GM18951 (cell line): Measurements from ENCODE around the gene MOB3B.

Experiments
- POLR2A ChIP-seq: IDR thresholded peaks from 4 replicates; pipeline ENCODE4 v1.6.1; 2011; ENCODE audit warnings: mild to moderate bottlenecking; ENCODE audit not compliant: insufficient read length, insufficient read depth; ENCODE audit errors: extremely low read depth
- in situ Hi-C: fragments of 300-500 bp; cut with MboI; formaldehyde crosslinking; loops from one replicate; pipeline ENCODE4 v1.12.0; 2022; ENCODE audit warnings: low sequenced_read_pairs, mixed read lengths, inconsistent platforms; ENCODE audit not compliant: unreplicated experiment

The MOB3B gene

DNA sequence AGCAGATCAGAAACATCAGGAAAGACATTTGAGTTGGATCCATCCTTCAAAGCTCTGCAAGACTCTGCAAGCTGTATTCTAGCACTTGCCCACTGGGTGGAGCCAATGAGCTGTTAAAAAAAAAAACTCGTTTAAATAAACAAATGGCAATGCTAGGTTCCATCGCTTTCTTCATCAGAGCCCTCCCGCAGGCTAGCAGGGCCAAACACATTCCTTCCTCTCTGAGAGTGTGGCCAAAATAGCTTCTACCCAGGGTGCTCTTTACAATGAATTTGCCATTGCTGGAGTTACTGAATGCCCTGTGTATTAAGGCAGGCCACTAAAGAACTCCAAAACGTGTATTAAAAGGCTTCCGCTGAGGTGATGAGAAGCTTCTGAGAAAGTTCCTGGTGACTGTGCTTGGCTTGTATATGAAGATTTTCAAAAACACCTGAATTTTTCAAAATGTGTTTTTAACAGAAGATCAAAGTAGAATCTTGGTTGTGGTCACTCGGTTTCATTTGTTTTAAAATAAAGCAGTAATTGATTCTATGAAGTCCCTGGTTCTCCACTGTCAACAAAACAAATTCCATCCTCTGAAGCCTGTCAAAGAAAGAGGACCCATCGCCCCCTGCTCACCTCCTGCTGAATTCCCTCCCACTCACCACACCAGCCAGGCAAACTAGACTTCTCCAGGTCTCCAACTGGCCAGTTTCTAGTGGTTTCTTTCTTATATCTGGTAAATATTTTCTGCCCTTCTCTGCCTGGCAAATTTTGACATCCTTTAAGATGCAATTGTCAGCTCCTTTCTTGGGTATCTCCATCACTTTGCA, 196.2 kb downstream of the MOB3B start:
- in situ Hi-C loops = no loop called here
- no peak for TF ChIP-seq POLR2A

DNA sequence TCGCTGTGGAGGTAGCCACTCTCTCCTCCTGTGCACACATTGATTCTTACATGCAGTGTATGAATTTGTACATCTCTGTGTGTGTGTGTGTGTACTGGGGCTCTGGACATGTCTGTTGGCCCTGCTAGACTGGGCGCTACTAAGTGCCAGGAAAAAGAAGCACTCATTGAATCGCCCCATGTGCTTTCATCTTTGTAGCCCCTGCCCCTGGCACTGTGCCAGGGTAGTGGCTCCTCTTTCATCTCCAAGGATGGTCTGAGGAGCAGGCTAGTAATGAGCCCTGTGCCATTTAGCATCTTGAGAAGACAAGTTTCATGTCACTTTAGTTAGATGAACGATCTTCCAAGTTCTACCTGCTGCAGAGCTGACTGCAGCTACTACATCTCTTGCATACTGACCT, 198.2 kb downstream of the MOB3B start:
- in situ Hi-C loops = no loop called here
- TF ChIP-seq POLR2A = no peak

GRCh38 chr9:27329291-27329690, 200.3 kb downstream of the MOB3B start:
- in situ Hi-C loops = no loop called here
- no peak for TF ChIP-seq POLR2A

DNA sequence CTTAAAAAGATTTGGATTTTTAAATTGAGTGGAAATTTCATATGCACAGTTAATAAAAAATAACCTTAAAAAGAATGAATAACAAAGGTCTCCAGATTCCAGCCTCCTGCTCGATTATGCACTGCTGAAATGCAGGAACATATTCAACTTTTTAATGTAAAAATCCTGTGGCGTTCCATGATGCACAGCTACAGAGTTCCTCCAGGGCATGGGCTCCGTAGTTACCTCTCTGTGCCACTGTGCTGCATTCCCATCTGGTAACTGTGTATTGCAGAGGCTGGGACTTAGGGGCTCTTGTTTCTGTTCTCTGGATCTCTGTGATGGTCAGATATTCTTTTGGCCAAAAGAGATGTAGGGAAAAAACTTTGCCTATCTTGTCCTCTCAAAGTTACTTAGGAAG, 201.1 kb downstream of the MOB3B start:
- TF ChIP-seq POLR2A = no peak
- in situ Hi-C loops = no loop called here

DNA sequence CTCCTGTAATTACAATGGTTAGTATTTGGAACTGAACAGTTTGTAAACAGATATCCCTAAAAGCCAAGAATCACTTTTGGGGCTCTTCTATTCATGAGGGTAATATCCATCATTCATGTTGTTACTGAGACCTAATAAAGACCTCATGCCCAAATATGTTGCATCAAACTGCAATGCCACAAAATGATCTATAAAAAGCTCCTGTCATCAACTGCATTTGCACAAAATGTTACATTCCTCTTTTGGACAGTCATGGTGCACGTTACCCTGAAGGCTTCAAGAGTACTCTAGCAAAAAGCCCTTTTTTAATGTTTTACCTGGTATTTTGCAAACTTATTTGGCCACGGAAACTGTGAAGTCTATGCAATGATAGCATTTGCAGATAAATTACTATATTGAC, 218.4 kb downstream of the MOB3B start:
- in situ Hi-C loops = no loop called here

DNA sequence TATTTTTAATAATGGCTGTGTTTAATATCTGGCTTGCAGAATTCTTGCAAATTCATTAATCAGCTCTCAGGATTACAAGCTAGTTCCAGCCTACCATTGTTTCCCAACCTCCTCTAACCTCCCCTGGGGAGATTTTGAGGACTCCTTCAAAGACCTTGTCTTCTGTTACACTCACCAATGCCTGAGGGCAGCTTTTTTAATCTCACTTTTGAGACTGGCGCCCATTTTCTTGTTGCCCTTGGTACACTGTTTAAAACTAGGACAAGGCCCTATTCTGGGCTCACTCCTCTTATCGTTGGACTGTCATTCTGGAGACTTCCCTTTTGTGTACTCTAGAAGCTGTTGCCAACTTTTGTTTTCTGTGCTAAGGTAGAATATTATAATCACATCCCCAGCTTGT, 219.0 kb downstream of the MOB3B start:
- no peak for TF ChIP-seq POLR2A
- in situ Hi-C loops = no loop called here

More for the DNA sequence above, 218.4 kb downstream of the MOB3B start:
- TF ChIP-seq POLR2A = no peak

DNA sequence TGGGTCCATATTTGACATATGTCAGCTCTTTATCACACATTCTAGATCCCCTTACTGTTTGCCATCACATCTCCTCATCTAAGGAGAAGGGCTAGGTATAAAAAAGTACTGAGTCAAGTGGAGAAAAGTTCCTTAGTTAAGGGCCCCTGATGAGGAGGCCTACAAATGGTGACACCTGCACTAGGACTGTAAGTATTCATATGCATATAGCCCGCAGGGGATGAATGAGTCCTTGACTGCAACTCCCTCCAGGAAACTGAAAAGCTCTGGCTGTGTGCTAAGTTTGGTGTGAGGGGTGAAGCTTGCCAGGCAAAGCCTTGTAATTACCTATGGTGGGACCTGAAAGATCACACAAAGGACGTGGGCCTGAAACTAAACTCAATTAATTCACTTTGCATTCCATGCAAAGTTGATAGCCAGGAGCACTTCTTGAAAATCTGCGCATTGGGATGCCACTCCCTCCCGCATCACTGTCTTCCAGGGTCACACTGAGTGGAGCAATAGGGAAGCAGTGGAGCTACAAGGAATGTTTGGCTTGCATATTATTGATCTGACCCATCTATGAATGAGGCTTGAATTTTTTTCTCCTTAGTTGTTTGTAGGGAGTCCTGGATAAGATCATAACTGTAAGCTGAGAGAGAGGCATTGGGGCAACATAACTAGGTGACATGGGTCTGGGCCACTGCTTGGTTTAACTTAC, 220.8 kb downstream of the MOB3B start:
- in situ Hi-C loops = no loop called here
- no peak for TF ChIP-seq POLR2A

GRCh38 chr9:27304521-27304920, 225.1 kb downstream of the MOB3B start:
- TF ChIP-seq POLR2A = no peak
- in situ Hi-C loops = no loop called here

DNA sequence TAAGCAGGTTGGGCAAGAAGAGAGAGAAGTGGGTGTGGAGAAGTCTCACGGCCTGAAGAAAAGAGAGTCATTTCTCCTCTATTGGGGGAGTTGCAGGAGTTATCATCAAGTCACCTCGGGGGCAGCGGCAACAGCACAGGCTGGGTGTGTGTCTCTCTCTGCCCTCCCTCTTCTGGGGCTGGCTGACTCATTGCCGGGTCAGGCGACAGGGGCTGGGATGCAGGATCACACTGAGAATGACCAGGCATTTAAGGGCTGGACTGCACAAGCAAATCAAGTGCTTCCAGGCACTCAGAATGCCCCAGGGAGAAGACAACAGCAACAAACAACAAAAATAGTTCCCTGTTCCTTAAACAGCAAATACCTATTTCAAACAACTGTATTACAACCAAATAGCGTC, 226.4 kb downstream of the MOB3B start:
- TF ChIP-seq POLR2A = no peak
- in situ Hi-C loops = no loop called here

GRCh38 chr9:27297050-27297449, 232.6 kb downstream of the MOB3B start, which contains the start of gene EQTN:
Gene EQTN, minus strand, starts transcription at chr9:27297150. Its CDS starts 95 bp downstream, at chr9:27297055.
- in situ Hi-C loops = loop anchor here (25.0 kb wide), 1 partner anchor 260 kb away; no protein-coding TSS in a partner anchor
- no peak for TF ChIP-seq POLR2A

DNA sequence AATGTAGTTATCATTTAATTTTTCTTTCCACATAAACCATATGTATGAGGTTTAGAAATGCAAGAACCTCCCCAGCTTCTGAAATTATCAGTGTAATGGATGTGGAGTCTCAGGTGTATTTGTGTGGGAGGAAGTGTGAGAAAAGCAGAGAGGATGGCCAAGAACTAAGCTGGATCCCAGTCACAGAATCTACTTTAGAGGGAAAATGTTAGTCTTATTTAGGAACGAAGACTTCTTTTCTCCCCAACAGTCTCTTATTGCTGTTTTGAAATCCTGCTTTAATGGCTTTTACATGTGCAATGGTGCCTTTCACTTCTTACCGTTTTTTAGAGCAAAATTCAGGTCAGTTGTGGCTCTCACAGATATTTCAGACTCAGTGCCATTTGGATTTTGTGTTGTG, 235.6 kb downstream of the MOB3B start:
- in situ Hi-C loops = loop anchor here (25.0 kb wide), 1 partner anchor 257 kb away; no protein-coding TSS in a partner anchor
- no peak for TF ChIP-seq POLR2A

- no peak for TF ChIP-seq POLR2A
- in situ Hi-C loops = loop anchor here (25.0 kb wide), 1 partner anchor 256 kb away; no protein-coding TSS in a partner anchor
Measured at GRCh38 chr9:27292659-27293405, 236.8 kb downstream of the MOB3B start.

DNA sequence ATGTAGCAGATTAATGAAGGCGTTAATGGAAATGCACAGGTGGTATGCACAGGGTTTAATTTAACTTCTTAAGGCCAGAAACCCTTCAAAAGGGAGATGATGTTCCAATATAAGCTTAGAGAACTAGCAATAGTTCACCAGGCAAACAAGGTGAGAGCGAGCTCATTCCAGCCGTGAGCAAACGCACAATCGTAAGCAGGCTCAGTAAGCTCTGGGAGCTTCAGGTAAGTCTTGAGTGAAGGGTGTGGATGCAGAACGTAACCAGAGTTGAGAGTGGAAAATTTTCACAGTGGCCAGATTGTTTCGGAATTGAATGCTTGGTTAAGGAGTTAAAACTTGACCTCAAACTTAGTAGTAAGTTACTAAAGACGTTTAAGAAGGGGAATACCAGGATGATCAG, 238.3 kb downstream of the MOB3B start:
- in situ Hi-C loops = loop anchor here (25.0 kb wide), 1 partner anchor 254 kb away; no protein-coding TSS in a partner anchor
- no peak for TF ChIP-seq POLR2A
